Ovary (tissue), 3 donors: ENCODE measurements around the gene SPOCK1.

Experiments used
- CTCF ChIP-seq, 3 donors: fragments of 450-650 bp in 2 of 3; fragments of 200-600 bp in 1 of 3; IDR thresholded peaks; one replicate each; pipeline versions ENCODE4 v1.5.1 to v1.8.0; 2016 to 2022; ENCODE audit warnings: antibody characterized with exemption in 3 of 3, mild to moderate bottlenecking in 1 of 3
- EP300 ChIP-seq: sonication (generic); formaldehyde crosslinking; IDR thresholded peaks from one replicate; pipeline ENCODE4 v1.6.1; 2017; ENCODE audit warnings: antibody characterized with exemption
- POLR2A ChIP-seq: fragments of 450-650 bp; IDR thresholded peaks from one replicate; pipeline ENCODE4 v1.6.1; 2017; ENCODE audit warnings: antibody characterized with exemption, mild to moderate bottlenecking, moderate library complexity
- donor health status: DM: no; HTN: no; CAD: no.

GRCh38 chr5:137223324-137224295 is 275.5 kb downstream of the SPOCK1 start:
- TF ChIP-seq CTCF (IDR thresholded peaks at IDR 0.05) = no peak
- no peak for TF ChIP-seq EP300
- no peak for TF ChIP-seq POLR2A
